HG03354 (cell line): ENCODE data around the gene PDE8A.

Experiments used
- ATAC-seq: cut with Tn5 transposase; IDR thresholded peaks from one replicate; pipeline ENCODE4 v1.9.1; 2021; ENCODE audit warnings: mild to moderate bottlenecking; ENCODE audit not compliant: unreplicated experiment, poor library complexity, severe bottlenecking

The PDE8A gene

GRCh38 chr15:85114886-85115285 lies 133.2 kb downstream of the PDE8A start:
- ATAC-seq = no peak

GRCh38 chr15:85116066-85116465 lies 134.4 kb downstream of the PDE8A start:
- ATAC-seq = no peak

DNA sequence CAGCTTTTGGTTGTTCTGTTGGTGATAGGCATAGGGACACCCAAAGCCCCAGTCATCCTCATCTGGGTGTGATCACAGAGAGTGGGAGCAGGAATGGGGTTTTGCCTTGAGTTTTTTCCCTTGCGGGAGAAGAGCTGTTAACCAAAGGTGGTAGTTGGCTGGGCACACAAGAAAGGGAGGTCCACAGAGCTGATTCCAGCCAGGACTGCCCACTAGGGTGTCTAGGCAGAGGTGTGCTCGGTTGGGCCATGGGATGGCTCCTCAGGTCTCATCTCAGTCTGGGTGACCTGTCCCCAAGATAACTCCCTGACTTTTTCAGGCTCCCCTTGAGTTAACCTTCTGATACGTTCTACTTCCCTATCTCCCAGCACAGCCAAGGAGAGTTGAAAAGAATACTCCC lies 134.8 kb downstream of the PDE8A start:
- ATAC-seq = no peak

- ATAC-seq = no peak
These were observed 135.4 kb downstream of the PDE8A start for GRCh38 chr15:85116925-85117646.

- ATAC-seq = no peak
These were observed 136.5 kb downstream of the PDE8A start for GRCh38 chr15:85118173-85118572.

DNA sequence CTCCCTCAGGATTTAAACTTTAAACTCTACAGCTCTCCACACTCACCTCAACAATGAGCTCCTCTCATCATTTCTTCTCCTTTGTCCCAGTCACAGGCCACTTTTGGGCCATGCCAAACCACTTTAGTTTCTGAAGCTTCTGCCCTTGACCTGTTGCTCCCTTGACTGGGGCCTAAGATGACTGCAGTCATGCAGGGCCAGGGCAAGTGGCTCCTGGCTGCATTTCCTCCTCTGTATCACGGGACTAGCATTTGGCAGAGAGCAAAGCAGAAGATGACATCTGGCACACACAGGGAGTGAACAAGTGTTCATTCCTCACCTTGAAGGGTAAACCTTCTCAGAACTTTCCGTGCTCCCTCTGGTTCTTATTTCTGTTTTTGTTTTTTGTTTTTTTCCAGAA lies 136.9 kb downstream of the PDE8A start:
- ATAC-seq = no peak

DNA sequence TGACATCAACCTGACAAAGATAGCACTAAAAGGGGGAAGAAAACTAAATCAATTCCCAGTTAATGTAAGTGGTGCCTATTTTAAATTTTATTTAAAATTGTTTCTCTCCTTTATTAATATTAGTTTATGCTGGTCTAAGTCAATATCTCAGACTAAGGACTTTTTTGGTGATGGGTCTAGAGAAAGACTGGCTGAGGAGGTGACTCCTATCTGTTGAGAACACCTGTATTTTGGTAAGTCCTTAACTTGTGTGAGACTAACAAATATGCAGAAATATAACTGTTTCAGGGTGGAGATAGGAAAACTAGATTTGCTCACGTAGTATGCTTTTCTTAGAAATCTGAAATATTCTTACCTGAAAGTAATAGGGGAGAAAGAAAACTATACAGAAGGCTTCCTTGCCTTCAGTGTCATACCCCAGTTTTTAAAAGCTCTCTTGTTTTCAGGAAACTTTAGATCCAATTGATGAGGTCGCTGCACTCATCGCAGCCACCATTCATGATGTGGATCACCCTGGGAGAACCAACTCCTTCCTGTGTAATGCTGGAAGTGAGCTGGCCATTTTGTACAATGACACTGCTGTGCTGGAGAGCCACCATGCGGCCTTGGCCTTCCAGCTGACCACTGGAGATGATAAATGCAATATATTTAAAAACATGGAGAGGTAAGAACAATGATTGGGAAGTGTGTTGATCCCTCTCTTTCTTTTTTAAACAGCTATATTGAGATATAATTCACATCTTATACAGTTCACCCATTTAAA lies 138.9 kb downstream of the PDE8A start:
- no peak for ATAC-seq

GRCh38 chr15:85124173-85124572 lies 142.5 kb downstream of the PDE8A start:
- no peak for ATAC-seq

DNA sequence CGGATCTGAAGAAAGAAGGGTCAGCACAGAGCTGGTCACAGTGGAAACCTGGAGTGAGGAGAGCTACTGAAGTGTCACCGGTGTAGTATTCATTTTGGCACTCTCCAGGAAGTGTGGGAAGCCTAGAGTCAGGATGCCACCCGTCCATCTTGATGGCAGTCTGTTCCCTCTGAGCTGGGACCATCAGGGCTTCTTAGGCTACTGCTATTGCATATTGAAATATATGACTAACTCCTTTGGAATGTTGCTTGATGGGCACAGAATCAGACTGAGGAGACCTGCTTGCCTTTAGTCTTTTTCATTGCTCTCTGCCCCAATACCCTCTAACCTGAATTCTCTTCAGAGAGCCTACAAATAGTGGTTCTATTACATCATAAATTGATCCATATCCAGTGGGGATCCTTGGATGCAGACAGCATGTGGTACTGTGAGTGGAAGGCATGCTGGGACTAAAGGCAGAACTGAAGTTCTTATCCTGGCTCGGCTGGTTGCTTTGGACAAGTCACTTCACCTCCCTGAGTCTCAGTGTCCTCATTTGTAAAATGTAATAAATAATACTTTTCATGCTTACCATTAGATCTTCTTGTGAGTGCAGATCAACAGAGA lies 143.5 kb downstream of the PDE8A start:
- ATAC-seq = no peak

DNA sequence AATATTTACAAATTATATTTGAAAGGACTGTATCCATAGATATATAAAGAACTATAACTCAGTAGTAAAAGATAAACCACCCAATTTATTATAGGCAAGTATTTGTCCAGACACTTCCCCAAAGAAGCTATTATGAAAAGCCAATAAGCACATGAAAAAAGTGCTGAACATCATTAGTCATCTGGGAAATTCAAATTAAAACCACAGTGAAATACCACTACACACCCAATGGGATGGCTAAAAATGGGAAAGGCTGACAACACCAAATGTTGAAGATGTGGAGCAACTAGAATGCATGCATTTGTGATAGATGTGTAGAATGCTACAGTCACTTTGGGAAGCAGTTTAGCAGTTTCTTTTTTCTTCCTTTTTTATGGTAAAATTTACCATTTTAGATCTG lies 147.0 kb downstream of the PDE8A start:
- no peak for ATAC-seq

DNA sequence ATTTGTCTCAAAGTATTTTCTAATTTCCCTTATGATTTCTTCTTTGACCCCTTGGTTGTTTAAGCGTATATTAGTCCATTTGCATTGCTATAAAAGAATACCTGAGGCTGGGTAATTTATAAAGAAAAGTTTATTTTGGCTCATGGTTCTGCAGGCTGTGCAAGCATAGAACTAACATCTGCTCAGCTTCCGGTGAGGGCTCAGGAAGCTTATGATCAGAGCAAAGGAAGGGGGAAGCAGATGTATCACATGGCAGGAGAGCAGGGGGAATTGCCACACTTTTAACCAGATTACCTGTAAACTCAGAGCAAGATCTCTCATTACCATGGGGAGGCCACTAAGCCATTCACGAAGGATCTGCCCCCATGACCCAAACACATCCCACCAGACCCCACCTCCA lies 148.2 kb downstream of the PDE8A start:
- ATAC-seq = no peak

- no peak for ATAC-seq
These were observed 150.3 kb downstream of the PDE8A start for GRCh38 chr15:85131915-85132314.

DNA sequence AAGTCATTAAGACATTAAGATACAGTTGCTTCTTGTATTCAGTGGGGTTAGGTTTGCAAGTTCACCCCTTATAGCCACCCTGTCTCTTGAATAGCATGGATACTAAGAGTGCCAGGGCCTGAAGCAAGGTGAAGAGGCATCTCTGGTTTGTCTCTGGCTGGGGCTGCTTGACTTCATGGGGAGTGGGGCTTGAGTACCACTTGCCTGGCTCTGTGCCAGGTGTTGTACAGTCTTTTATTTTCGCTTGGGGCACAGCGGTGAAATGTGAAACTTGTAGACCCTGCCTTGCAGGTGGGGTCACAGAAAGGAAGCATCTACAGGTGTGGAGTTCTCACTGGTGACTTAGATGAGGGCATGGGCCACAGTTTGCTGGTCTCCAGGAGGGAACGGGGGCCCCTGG lies 152.1 kb downstream of the PDE8A start:
- no peak for ATAC-seq

- ATAC-seq = no peak
These were observed 156.0 kb downstream of the PDE8A start for GRCh38 chr15:85137489-85138168.

DNA sequence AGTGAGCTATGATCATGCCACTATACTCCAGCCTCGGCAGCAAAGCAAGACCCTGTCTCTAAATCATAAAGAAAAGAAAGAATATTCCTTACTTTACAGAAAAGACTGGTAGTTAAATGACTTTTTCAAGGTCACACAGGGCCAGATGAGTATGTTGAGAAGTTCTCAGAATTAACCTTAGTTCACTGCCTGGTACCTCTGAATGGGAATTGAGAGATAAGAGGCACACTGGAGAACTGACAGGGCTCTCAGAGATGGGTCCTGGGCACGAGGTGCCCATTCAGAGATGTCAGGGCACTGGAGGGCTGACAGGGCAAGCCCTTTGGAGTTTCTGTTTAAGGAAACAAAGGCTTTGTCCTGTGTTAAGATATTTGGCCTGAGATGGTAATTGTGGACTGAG lies 157.7 kb downstream of the PDE8A start:
- no peak for ATAC-seq

GRCh38 chr15:85141726-85142125 lies 160.1 kb downstream of the PDE8A start:
- ATAC-seq = no peak

DNA sequence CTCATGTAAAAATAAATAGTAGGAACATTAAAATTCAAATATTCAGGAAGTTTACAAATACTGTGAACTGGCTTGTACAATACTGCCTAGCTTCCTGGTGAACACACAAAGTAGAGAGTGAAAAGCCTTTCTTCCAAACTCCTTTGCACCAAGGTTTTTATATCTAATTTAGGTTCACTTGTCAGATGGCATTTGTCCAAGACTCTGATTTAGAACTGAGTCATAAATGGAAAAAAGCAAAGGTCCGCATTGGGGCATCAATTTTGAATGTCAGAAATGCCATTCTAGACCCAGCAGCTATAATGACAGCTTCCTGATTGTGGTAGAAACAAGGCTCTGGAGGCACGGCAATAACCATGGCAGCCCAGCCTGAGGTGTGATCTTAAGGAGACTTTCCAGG lies 160.7 kb downstream of the PDE8A start:
- ATAC-seq = no peak

GRCh38 chr15:85149465-85150129 lies 167.9 kb downstream of the PDE8A start:
- ATAC-seq = no peak

DNA sequence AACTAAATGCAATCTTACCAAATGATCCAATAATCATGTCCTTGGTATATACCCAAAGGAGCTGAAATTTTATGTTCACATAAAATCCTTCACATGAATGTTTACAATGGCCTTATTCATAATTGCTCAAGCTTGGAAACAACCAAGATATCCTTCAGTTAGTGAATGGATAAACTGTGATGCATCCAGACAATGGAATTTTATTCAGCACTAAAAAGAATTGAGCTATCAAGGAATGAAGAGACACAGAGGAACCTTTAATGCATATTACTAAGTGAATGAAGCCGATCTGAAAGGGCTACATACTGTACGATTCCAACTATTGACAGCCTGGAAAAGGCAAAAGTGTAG lies 168.4 kb downstream of the PDE8A start:
- no peak for ATAC-seq

- ATAC-seq = no peak
These were observed 169.5 kb downstream of the PDE8A start for GRCh38 chr15:85151145-85151544.
